NB4 (cell line): ENCODE measurements around the gene PDCD4.

Experiments
- DNase-seq: peaks from one replicate; pipeline ENCODE4 v3.0.0; 2010; ENCODE audit warnings: low read depth
- H3K4me3 ChIP-seq: one replicate; pipeline ENCODE4 v1.5.1; 2011; ENCODE audit warnings: mild to moderate bottlenecking, low read depth, low read length, moderate library complexity
- CTCF ChIP-seq: IDR thresholded peaks from one replicate; pipeline ENCODE4 v1.5.1; 2012; ENCODE audit warnings: low read depth, low read length
- MAX ChIP-seq: IDR thresholded peaks from 2 replicates; pipeline ENCODE4 v1.6.1; 2011; ENCODE audit warnings: low read depth, low read length
- MYC ChIP-seq: IDR thresholded peaks from 2 replicates; pipeline ENCODE4 v1.6.1; 2011; ENCODE audit warnings: low read depth, low read length
- POLR2A ChIP-seq: IDR thresholded peaks from 2 replicates; pipeline ENCODE4 v1.6.1; 2011; ENCODE audit warnings: mild to moderate bottlenecking; ENCODE audit not compliant: insufficient read length; ENCODE audit errors: extremely low read depth

The PDCD4 gene

DNA sequence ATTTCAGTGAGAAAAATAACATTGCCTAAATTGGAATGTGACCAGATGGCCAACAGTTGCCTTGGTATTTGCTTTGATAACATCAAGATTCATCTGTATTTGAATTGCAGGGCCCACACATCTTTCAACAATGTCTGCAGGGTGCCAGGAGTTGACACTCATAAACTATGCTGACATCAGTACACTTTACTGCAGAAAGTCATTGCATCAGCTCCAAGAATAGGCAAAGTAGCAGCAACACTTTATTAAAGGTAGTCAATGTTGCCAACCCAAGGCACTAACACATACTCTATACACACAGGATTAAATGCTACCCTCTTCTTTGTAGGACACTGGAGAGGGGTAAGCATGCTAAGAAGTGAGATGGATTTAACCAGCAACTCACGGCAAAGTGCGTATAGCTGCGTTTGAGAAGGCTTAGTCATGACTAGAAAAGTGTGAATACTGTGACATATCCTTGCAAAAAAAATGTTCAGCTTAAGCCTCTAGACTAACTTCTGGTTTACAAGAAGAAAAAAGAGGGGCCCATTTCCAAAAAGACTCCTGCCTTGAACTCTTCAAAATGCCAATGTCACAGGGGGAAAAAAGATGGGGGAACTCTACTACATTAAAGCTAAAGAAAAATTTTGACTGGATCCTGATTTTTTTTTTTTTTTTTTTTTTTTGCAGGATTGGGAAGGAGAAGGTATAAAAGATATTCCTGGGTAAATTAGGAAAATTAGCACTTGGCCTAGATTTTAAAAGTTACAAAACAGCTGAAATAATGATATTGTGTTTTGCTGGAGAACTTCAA, 45.0 kb downstream of the PDCD4 start:
- TF ChIP-seq MYC (no peak), MAX (no peak), POLR2A (no peak), CTCF (no peak)
- H3K4me3 ChIP-seq, result no peak overlapping the region
- DNase-seq, result peak; percentile 20

GRCh38 chr10:110918269-110918642, 46.5 kb downstream of the PDCD4 start:
- DNase-seq, result peak; percentile 98

GRCh38 chr10:110918643-110919348, 47.1 kb downstream of the PDCD4 start, which contains the start of gene BBIP1:
Gene BBIP1 (minus strand): TSS chr10:110919180. CDS start chr10:110918157, 1,023 bp downstream.
- TF ChIP-seq MAX (0 out of 2 replicates have a peak, but pooled peaks have one; percentile 35), CTCF (no peak), POLR2A (peak; percentile 74), MYC (no peak)
- DNase-seq, result peak; percentile 100
- H3K4me3 ChIP-seq, result peak within 1 kb of the TSS; percentile 98

More at GRCh38 chr10:110918269-110918642, 46.5 kb downstream of the PDCD4 start:
- peak overlapping the region; percentile 96 for H3K4me3 ChIP-seq
- no peak for TF ChIP-seq MAX
- TF ChIP-seq CTCF, result no peak
- TF ChIP-seq MYC, result no peak
- no peak for TF ChIP-seq POLR2A

DNA sequence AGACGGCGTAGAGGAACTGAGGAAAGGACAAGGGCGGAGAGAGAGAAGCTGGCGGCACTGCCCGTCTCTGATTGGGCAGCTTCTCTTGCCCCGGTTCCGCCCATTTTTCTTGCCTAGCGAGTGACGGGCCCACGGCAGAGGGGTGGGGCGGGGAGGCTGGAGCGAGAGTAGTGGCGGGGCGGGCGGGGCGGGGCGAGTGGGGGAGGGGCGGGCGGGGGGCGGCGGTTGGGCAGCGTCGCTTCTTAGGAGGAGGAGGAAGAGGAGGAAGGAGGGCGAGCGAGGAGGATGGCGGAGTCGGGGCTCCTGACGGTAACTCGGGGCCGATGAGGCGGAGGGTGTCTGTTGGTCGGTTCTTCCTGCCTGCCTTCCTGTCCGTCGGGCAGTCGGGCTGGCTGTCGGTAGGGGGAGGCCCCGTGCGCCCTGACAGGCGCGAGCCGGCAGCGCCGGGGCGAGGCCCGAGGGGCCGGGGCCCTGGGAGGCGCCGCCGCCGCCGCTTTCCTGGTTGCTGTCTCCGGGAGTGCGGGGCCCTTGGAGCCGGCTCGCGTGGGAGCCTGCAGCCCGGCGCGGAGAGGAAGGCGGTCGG, 47.7 kb downstream of the PDCD4 start, which contains the start of gene SHOC2:
Gene SHOC2 (plus strand): TSS at position 256 of the 583 bp plus-strand sequence. CDS start 44,755 bp downstream, outside the sequence.
- H3K4me3 ChIP-seq, result peak within 1 kb of the TSS; percentile 98
- no peak for DNase-seq
- peak; percentile 8 for TF ChIP-seq CTCF
- no peak for TF ChIP-seq MAX
- peak; percentile 78 for TF ChIP-seq POLR2A
- peak; percentile 36 for TF ChIP-seq MYC

- DNase-seq, result peak; percentile 94
Observed at GRCh38 chr10:110919971-110920881, 48.5 kb downstream of the PDCD4 start.

More at GRCh38 chr10:110919971-110920881, 48.5 kb downstream of the PDCD4 start:
- peak; percentile 67; the same call in 1 of the 2 replicates for TF ChIP-seq MAX
- TF ChIP-seq CTCF, result no peak
- TF ChIP-seq POLR2A, result peak; percentile 51
- TF ChIP-seq MYC, result peak; percentile 80
- H3K4me3 ChIP-seq, result peak overlapping the region; percentile 98
